Kidney epithelial cell (primary cell): ENCODE measurements around the gene HSD11B1L. TPM values are rescaled to one million over a fixed set of nuclear protein-coding genes. Genes with fewer than 3 reads are reported as not detected.

ENCODE experiments used
- DNase-seq: peaks from one replicate; pipeline ENCODE4 v3.0.0-alpha.2; 2010; ENCODE audit warnings: low read depth
- H3K27me3 ChIP-seq: 2 replicates; pipeline ENCODE4 v1.6.0; 2011; ENCODE audit warnings: low read length; ENCODE audit not compliant: control insufficient read depth, insufficient read depth
- H3K36me3 ChIP-seq: 2 replicates; pipeline ENCODE4 v1.5.1; 2011; ENCODE audit warnings: low read length; ENCODE audit not compliant: control insufficient read depth, insufficient read depth
- H3K4me3 ChIP-seq: 2 replicates; pipeline ENCODE4 v1.5.1; 2011; ENCODE audit warnings: low read depth, mild to moderate bottlenecking, control low read depth, low read length
- total RNA-seq: library from RNA; depleted of rRNA; stranded (reverse); fragments of >200 nt; gene quantifications from 2 replicates; pipeline ENCODE4 v1.2.3, GENCODE V29; 2015
- TF ChIP-seq, protein P1 (sequence below): IDR thresholded peaks from 2 replicates; pipeline ENCODE4 v1.5.1; 2011; ENCODE audit warnings: mild to moderate bottlenecking, moderate library complexity, low read length, control low read depth, inconsistent platforms; ENCODE audit not compliant: insufficient read depth, poor library complexity, severe bottlenecking

HSD11B1L gene
- total RNA-seq, 1 donor from 2014 or later: 7.4 TPM

DNA sequence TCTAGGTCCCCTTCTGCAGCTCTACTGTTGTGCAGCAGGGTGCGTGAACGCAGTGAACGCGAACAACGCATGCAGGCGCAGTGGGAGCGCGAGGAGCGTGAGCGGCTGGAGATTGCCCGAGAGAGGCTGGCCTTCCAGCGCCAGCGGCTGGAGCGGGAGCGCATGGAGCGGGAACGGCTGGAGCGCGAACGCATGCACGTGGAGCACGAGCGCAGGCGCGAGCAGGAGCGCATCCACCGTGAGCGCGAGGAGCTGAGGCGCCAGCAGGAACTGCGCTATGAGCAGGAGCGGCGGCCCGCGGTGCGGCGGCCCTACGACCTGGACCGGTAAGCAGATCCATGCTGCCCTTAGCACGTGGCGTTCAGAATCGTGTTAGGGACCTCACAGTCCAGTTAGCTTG, 19.3 kb upstream of the HSD11B1L start:
- Histone ChIP-seq H3K27me3 (no peaks in the 10 kb centered on the region), H3K36me3 (peaks cover 2% of the 10 kb centered on the region), H3K4me3 (no peak overlapping the region)
- TF ChIP-seq, protein P1, sequence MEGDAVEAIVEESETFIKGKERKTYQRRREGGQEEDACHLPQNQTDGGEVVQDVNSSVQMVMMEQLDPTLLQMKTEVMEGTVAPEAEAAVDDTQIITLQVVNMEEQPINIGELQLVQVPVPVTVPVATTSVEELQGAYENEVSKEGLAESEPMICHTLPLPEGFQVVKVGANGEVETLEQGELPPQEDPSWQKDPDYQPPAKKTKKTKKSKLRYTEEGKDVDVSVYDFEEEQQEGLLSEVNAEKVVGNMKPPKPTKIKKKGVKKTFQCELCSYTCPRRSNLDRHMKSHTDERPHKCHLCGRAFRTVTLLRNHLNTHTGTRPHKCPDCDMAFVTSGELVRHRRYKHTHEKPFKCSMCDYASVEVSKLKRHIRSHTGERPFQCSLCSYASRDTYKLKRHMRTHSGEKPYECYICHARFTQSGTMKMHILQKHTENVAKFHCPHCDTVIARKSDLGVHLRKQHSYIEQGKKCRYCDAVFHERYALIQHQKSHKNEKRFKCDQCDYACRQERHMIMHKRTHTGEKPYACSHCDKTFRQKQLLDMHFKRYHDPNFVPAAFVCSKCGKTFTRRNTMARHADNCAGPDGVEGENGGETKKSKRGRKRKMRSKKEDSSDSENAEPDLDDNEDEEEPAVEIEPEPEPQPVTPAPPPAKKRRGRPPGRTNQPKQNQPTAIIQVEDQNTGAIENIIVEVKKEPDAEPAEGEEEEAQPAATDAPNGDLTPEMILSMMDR: no peak
- DNase-seq: no peak

DNA sequence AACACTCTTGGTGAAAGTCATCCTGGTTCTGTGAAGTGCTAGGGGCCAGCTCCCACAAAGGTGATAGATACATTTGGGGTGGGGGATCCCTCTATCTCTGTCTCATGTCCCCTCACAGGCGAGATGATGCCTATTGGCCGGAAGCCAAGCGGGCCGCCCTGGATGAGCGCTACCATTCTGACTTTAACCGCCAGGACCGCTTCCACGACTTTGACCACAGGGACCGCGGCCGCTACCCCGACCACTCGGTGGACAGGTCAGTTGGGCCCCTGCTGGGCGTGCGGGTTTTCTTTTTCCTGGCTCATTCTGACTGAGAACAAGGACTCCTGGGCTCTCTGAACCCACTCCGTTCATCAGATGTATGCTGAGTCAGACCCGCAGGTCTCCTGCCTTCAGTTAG, 16.9 kb upstream of the HSD11B1L start:
- Histone ChIP-seq H3K4me3 (no peak overlapping the region), H3K36me3 (peaks cover 3% of the 10 kb centered on the region), H3K27me3 (no peaks in the 10 kb centered on the region)
- no peak for DNase-seq
- TF ChIP-seq, protein P1: no peak

DNA sequence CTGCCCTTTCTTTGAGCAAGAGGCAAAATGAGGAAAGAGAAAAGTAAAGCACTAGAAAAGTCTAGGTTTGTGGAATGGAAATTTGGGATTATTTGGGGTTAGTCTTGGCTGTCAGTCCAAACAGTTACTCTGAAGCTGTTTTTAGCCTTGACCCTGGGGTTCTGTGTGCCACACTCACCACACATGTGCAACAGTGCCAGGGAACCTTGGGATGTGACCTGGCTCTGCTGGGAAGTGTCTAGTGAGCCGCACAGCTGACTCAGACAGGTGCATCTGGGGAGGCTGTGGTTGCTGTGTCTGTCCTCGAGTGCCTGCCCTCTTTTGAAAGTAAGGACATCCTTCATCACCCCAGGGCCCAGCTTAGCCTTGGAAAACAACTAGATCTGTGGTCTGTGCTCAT, 16.3 kb upstream of the HSD11B1L start:
- Histone ChIP-seq H3K36me3 (peaks cover 6% of the 10 kb centered on the region), H3K4me3 (no peak overlapping the region), H3K27me3 (no peaks in the 10 kb centered on the region)
- TF ChIP-seq, protein P1: no peak
- DNase-seq: no peak

DNA sequence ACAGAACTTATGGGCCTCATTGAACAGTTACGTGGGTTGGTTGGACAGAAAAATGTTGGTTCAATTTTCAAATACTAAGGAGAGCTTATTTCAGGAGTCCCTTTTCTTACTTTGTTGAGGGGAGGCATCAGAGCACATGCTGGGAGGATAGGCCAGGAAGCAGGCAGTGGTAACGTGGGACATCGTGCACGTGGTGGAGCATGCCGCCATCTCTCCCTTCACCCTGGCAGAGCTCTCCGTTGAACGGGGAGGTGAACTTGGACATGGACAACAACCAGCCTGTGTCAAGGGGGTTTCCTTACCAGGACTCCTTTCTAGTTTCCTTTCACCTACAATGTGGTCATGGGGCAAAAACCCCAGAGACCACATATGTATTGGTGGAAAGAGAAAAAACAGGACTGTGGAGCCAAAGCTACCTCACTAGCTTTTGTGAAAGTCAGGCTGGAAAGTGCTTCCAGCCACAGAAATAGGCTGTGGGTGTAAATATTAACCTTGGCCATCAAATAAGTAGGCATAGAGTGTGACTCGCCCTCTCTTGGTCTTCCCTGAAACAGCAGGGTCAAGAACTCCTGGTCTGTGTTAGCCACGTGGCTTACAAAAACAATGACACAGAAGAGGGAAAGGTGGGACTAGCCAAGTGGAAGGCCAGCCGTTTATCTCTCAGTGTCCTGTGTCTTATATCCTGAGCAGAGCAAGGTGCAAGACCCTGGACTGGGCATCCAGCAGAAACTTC, 14.9 kb upstream of the HSD11B1L start:
- DNase-seq: peak; percentile 80
- TF ChIP-seq, protein P1: peak; percentile 49
- Histone ChIP-seq H3K4me3 (no peak overlapping the region), H3K27me3 (no peaks in the 10 kb centered on the region), H3K36me3 (peaks cover 5% of the 10 kb centered on the region)

DNA sequence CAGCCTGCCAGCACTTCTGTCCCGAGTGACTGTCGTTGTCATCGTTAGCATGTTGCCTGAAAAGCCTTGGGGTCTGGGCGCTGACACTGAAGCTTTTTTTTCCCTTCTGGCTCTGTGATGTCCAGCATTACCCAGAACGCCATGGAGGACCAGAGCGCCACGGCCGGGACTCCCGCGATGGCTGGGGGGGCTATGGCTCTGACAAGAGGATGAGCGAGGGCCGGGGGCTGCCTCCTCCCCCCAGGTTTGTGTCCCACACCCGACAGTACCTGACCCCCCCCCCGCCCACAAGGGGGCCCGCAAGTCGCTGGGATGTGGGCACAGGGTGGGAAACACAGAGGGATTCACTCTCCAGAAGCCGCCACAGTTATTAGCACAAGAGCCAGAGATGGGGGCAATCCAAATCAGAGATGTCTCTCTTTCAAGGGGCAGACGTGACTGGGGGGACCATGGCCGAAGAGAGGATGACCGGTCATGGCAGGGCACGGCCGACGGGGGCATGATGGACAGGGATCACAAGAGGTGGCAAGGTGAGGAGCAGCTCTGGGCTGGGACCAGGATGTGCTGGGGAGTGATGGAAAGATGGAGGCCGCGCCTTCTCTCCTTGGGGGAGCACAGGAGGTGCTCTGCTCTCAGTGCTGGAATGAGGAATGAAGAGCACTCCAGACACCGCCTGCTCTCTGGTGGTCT, 13.8 kb upstream of the HSD11B1L start:
- no peak overlapping the region for H3K4me3 ChIP-seq
- no peak for DNase-seq
- H3K27me3 ChIP-seq: no peaks in the 10 kb centered on the region
- TF ChIP-seq, protein P1: no peak
- H3K36me3 ChIP-seq: peaks cover 5% of the 10 kb centered on the region
